Osteoblast (primary cell): ENCODE data around the gene THSD8. TPM values are rescaled to one million over a fixed set of nuclear protein-coding genes. Genes with fewer than 3 reads are reported as not detected.
A peak's percentile ranks its signal among the peaks of the same experiment; 100 is the strongest.

Source experiments
- DNase-seq: peaks from one replicate; pipeline ENCODE4 v3.0.0; 2011; ENCODE audit warnings: low spot score, mixed read lengths; ENCODE audit not compliant: insufficient read length; ENCODE audit errors: missing footprints
- H2AFZ ChIP-seq: 2 replicates; pipeline ENCODE4 v1.6.0; 2011; ENCODE audit warnings: mild to moderate bottlenecking, low read length
- H3K27ac ChIP-seq: 2 replicates; pipeline ENCODE4 v1.5.1; 2011; ENCODE audit warnings: mild to moderate bottlenecking, low read depth, low read length, moderate library complexity
- H3K27me3 ChIP-seq: 2 replicates; pipeline ENCODE4 v1.6.0; 2012; ENCODE audit warnings: mild to moderate bottlenecking, control low read depth, inconsistent platforms, low read length, moderate library complexity; ENCODE audit not compliant: insufficient read depth
- H3K36me3 ChIP-seq: 2 replicates; pipeline ENCODE4 v1.5.1; 2011; ENCODE audit warnings: mild to moderate bottlenecking, low read length, control low read depth, moderate library complexity; ENCODE audit not compliant: insufficient read depth
- H3K4me1 ChIP-seq: 2 replicates; pipeline ENCODE4 v1.5.1; 2011; ENCODE audit warnings: mild to moderate bottlenecking, low read length, control low read depth, moderate library complexity; ENCODE audit not compliant: insufficient read depth
- H3K4me2 ChIP-seq: 2 replicates; pipeline ENCODE4 v1.6.0; 2011; ENCODE audit warnings: mild to moderate bottlenecking, low read length; ENCODE audit not compliant: insufficient read depth
- H3K4me3 ChIP-seq: fragments of 200-600 bp; sonication (generic); 3 replicates; pipeline ENCODE4 v1.5.1; 2012; ENCODE audit warnings: mild to moderate bottlenecking, low read length, inconsistent platforms; ENCODE audit not compliant: insufficient read depth
- H3K79me2 ChIP-seq: 2 replicates; pipeline ENCODE4 v1.6.0; 2012; ENCODE audit warnings: mild to moderate bottlenecking, low read length, control low read depth, inconsistent platforms; ENCODE audit not compliant: insufficient read depth
- H3K9me3 ChIP-seq: 2 replicates; pipeline ENCODE4 v1.5.1; 2011; ENCODE audit warnings: low read depth, low read length, control low read depth
- H4K20me1 ChIP-seq: 2 replicates; pipeline ENCODE4 v1.6.0; 2012; ENCODE audit warnings: mild to moderate bottlenecking, low read length, control low read depth; ENCODE audit not compliant: insufficient read depth
- small RNA-seq: library from RNA; depleted of rRNA; stranded (forward); fragments of <200 nt; gene quantifications from one replicate; pipeline ENCODE3, GENCODE V24; 2012
- total RNA-seq: library from RNA; depleted of rRNA; stranded (reverse); fragments of >200 nt; gene quantifications from 2 replicates; pipeline ENCODE4 v1.2.3, GENCODE V29; 2012
- TF ChIP-seq, protein P1 (sequence below): IDR thresholded peaks from 2 replicates; pipeline ENCODE4 v1.5.1; 2011; ENCODE audit warnings: mild to moderate bottlenecking, low read depth, low read length, moderate library complexity; ENCODE audit errors: extremely low read depth

Gene THSD8
- total RNA-seq, 1 donor, result not detected

DNA sequence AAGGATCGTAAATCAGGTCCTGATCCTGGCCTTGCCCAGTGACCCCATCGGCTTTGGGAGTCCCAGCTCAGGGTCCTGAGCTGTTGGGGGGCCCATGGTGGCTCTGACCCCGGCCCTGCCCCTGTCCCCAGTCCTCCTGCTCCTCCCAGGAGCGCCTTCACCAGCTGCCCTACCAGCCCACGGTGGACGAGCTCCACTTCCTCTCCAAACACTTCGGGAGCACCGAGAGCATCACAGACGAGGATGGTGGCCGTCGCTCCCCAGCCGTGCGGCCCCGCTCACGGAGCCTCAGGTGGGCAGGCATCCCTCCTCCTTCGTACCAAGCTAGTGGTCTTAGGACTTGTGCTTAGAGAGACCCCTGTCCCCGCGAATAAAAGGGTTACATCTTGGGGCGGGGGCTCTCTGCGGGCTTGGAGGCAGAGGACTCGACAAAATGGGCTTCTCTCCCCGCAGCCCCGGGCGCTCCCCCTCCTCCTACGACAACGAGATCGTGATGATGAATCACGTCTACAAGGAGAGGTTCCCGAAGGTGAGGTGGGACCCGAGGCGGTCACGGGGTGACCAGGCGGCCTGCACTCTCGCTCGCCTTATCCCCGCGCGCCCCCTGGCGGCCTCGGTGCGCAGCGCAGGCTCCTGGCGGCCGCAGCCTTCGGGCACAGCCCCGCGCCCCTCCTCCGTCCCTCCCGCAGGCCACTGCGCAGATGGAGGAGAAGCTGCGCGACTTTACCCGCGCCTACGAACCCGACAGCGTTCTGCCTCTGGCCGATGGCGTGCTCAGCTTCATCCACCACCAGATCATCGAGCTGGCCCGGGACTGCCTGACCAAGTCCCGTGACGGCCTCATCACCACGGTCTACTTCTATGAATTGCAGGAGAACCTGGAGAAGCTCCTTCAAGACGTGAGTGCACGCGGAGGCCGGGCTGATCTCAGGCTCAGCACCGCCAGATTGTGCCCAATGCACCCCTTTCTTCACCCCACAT, 45.6 kb downstream of the THSD8 start:
- H3K27me3 ChIP-seq, result peaks cover 6% of the 10 kb centered on the region
- no peaks in the 10 kb centered on the region for H3K79me2 ChIP-seq
- H3K9me3 ChIP-seq, result no peaks in the 10 kb centered on the region
- no peaks in the 10 kb centered on the region for H3K36me3 ChIP-seq
- DNase-seq, result peak; percentile 99
- TF ChIP-seq, protein P1, sequence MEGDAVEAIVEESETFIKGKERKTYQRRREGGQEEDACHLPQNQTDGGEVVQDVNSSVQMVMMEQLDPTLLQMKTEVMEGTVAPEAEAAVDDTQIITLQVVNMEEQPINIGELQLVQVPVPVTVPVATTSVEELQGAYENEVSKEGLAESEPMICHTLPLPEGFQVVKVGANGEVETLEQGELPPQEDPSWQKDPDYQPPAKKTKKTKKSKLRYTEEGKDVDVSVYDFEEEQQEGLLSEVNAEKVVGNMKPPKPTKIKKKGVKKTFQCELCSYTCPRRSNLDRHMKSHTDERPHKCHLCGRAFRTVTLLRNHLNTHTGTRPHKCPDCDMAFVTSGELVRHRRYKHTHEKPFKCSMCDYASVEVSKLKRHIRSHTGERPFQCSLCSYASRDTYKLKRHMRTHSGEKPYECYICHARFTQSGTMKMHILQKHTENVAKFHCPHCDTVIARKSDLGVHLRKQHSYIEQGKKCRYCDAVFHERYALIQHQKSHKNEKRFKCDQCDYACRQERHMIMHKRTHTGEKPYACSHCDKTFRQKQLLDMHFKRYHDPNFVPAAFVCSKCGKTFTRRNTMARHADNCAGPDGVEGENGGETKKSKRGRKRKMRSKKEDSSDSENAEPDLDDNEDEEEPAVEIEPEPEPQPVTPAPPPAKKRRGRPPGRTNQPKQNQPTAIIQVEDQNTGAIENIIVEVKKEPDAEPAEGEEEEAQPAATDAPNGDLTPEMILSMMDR, result peak; percentile 88
- H4K20me1 ChIP-seq, result no peaks in the 10 kb centered on the region
- no peak overlapping the region for H3K27ac ChIP-seq
- H3K4me1 ChIP-seq, result peaks cover 4% of the 10 kb centered on the region
- H2AFZ ChIP-seq, result peak overlapping the region; percentile 83
- H3K4me2 ChIP-seq, result peak overlapping the region; percentile 84
- H3K4me3 ChIP-seq, result peak overlapping the region; percentile 58

Small RNAs within 50 kb of the gene (small RNA-seq; reads per million reads assigned to genes)
- gene MIR5684 (not detected), gene MIR6794 (not detected)

Other genes starting within 250 kb of the THSD8 start
- 8.7 and 10.6 TPM in 2 replicates for gene ZNF490, start 191.3 kb upstream of the THSD8 start, total RNA-seq
- 16.5 and 16.6 TPM in 2 replicates for gene ZNF791, start 191.1 kb upstream of the THSD8 start, total RNA-seq
- 35.8 and 43.0 TPM in 2 replicates for gene MAN2B1, start 135.3 kb upstream of the THSD8 start, total RNA-seq
- 5.0 and 8.0 TPM in 2 replicates for gene WDR83, start 135.3 kb upstream of the THSD8 start, total RNA-seq
- gene DHPS, start 120.2 kb upstream of the THSD8 start, total RNA-seq, result 50.4 and 52.5 TPM in 2 replicates
- gene GNG14, start 114.1 kb upstream of the THSD8 start, total RNA-seq, result not detected in 2 replicates
- 17.1 and 18.5 TPM in 2 replicates for gene FBXW9, start 105.4 kb upstream of the THSD8 start, total RNA-seq
- 36.6 and 39.8 TPM in 2 replicates for gene TNPO2, start 78.1 kb upstream of the THSD8 start, total RNA-seq
- gene TRIR, start 67.4 kb upstream of the THSD8 start, total RNA-seq, result 123 and 136 TPM in 2 replicates
- 99.5 and 104 TPM in 2 replicates for gene GET3, start 64.6 kb upstream of the THSD8 start, total RNA-seq
- not detected in 2 replicates for gene BEST2, start 50.3 kb upstream of the THSD8 start, total RNA-seq
- 16.8 and 21.7 TPM in 2 replicates for gene HOOK2, start 26.5 kb upstream of the THSD8 start, total RNA-seq
- 85.5 and 93.0 TPM in 2 replicates for gene JUNB, start 10.6 kb upstream of the THSD8 start, total RNA-seq
- 155 and 156 TPM in 2 replicates for gene PRDX2, start 269 bp upstream of the THSD8 start, total RNA-seq
- gene RNASEH2A, start 4.5 kb downstream of the THSD8 start, total RNA-seq, result 7.6 and 8.3 TPM in 2 replicates
- not detected in 2 replicates for gene RTBDN, start 32.5 kb downstream of the THSD8 start, total RNA-seq
- 0.29 and 0.72 TPM in 2 replicates for gene MAST1, start 36.4 kb downstream of the THSD8 start, total RNA-seq
- 48.1 and 61.0 TPM in 2 replicates for gene DNASE2, start 79.4 kb downstream of the THSD8 start, total RNA-seq
- not detected in 2 replicates for gene KLF1, start 85.1 kb downstream of the THSD8 start, total RNA-seq
- gene GCDH, start 89.1 kb downstream of the THSD8 start, total RNA-seq, result 23.0 and 31.1 TPM in 2 replicates
- 0.29 TPM in 1 of 2 replicates, not detected in the other for gene SYCE2, start 117.2 kb downstream of the THSD8 start, total RNA-seq
- gene FARSA, start 131.6 kb downstream of the THSD8 start, total RNA-seq, result 41.0 and 47.8 TPM in 2 replicates
- gene CALR, start 136.5 kb downstream of the THSD8 start, total RNA-seq, result 1,685 and 1,980 TPM in 2 replicates
- 80.2 and 84.0 TPM in 2 replicates for gene RAD23A, start 143.8 kb downstream of the THSD8 start, total RNA-seq
- 15.2 and 16.8 TPM in 2 replicates for gene GADD45GIP1, start 155.2 kb downstream of the THSD8 start, total RNA-seq
- not detected in 2 replicates for gene DAND5, start 167.5 kb downstream of the THSD8 start, total RNA-seq
- gene NFIX, start 193.4 kb downstream of the THSD8 start, total RNA-seq, result 114 and 122 TPM in 2 replicates